GM18870 (cell line): ENCODE results near the gene KRT17.
"Not testable (repeated sequence)": the region's sequence is repeated elsewhere in the genome, so short reads cannot be mapped to it uniquely, and the experiment has no call there.

Experiments
- ATAC-seq: cut with Tn5 transposase; IDR thresholded peaks from one replicate; pipeline ENCODE4 v1.9.1; 2021; ENCODE audit warnings: moderate library complexity; ENCODE audit not compliant: unreplicated experiment

The KRT17 gene

DNA sequence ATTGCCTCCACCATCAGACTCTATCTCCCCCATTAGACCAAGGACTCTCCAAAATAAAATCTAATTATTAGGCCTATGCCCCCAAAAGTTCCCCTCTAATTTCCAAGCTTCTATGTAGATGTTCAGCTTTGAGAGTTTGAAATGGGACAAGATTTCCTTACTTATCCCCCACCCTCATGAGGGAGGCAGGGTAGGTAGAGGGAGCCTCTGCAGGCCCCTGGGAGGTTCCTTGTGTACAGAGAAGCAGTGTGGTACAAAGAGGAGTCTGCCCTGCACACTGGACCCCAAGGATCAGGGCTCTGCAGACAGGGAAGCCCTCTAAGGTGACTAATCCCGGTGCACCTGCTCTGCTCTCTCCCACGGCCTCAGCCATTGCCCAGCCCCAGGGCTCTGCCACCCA is 2.5 kb downstream of the KRT17 start:
- ATAC-seq, result no peak

- ATAC-seq, result not testable (repeated sequence)
Measured at GRCh38 chr17:41621435-41621817, 2.9 kb downstream of the KRT17 start.

- ATAC-seq, result no peak
Measured at GRCh38 chr17:41620583-41621434, 3.6 kb downstream of the KRT17 start.

GRCh38 chr17:41619927-41620582 is 4.3 kb downstream of the KRT17 start:
- ATAC-seq, result not testable (repeated sequence)

- ATAC-seq, result no peak
Measured at GRCh38 chr17:41619036-41619926, 5.1 kb downstream of the KRT17 start.

- no peak for ATAC-seq
Measured at GRCh38 chr17:41618341-41619035, 5.9 kb downstream of the KRT17 start.

DNA sequence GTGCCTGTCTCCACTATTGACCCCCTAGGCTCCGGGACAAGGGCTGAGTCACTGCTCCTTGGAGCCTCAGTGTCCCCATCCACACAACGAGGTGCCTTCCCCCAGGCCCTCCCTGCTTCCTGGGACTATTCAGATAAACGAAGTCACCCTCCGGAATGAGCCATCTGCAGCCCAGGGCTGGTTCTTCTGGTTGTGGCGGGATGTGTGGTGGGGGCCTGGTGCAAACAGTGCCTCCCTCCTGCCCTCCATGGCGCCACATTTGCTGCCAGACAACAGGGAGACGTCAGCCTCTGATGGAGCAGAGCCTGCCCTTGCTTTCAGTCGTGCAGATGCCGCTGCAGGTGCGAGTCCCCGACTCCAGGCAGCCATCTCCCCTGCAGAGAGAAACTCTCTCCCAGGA is 6.7 kb downstream of the KRT17 start:
- no peak for ATAC-seq

DNA sequence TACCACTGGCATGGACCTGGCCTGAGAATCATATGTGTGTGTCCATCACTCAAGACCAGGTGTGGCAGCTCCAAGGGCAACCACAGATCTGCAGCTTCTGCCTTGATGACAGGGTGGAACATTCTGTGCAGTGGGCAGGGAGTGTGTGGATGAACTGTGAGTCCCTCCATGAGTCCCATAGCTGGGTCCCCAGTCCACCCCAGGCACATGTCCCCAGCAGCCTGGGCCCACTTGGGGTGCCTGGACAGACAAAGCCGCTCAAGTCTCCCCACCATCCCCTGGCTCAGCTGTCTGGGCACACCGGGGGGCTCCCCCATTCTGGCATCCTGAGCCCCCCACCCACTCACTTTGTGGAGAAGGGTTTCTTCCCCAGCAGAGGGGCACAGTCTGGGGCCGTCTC is 7.2 kb downstream of the KRT17 start:
- ATAC-seq, result no peak

- not testable (repeated sequence) for ATAC-seq
Measured at GRCh38 chr17:41616486-41616885, 7.9 kb downstream of the KRT17 start.

- no peak for ATAC-seq
Measured at GRCh38 chr17:41615454-41615853, 8.9 kb downstream of the KRT17 start.

DNA sequence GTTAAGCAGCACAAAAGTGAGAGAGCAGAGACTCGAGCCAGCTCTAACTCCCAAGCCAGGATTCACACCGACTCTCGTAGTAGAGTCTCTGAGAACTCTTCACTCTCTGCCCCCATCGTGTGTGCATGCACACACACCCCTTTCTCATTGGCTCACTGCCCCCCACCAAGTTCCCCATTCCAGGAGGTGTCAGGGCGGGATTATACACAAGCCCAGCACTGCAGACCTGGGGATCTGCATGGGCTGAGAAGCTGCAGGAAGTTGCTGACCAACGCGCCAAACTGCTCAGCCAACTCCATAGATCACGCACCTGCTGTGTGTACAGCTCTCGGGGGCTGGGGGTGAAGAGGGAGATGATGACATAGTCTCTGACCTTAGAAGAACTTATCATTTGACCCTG is 9.6 kb downstream of the KRT17 start:
- not testable (repeated sequence) for ATAC-seq

DNA sequence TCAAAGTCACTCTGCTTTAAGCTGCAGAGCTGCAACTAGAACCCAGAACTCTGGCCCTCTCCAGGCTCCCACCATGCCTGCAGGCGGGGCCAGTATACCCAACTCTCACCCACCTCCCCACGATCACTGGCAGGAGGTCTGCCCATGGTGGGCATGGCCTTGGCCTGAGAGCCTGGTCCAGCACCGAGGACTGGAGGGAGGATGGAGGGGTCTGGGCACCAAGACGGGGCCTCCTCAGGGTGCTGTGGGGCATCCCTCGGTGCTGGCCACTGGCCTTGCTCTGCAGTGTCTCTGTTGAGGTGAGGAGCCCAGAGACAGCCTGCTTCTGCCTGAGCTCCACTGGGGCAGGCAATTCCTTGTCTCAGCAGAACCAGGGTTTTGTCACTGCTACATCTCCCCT is 10.3 kb downstream of the KRT17 start:
- ATAC-seq, result no peak

DNA sequence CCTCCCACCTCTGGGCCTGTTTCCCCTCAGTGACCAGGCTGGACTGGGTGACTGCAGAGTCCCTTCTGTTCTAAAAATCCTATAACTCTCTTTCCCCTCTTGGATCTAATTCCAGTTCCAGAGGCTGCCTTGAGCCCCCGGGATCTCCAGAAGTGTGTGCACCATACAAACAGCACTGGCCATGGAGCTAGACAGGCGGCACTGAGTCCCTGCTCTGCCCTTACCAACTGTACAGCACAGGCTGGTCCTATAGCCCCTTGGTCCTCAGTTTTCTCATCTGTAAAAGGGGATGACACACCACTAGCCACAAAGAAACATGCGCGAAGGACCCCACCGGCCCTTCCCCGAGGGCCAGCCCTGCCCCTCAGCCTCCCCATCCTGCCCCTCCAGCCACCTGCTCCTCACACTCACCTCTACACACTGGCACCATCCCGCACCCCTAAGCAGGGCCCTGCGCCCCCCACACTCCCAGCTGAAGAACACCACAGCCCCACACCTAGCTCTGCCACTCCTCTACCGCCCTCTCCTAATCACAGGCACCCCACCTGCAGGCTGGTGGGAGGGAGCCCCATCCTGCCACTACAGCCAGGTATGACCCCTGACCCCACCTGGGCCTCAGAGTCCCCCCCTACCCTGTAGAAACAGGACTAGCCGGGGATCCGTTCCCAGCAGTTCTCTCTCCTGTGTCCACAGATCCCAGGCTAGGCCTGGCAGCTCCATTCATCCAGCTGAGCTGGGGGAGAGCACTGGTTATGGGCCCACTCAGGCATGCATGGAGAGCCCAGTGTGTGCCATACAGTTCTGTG is 10.9 kb downstream of the KRT17 start:
- no peak for ATAC-seq

- not testable (repeated sequence) for ATAC-seq
Measured at GRCh38 chr17:41612376-41613160, 11.8 kb downstream of the KRT17 start, which contains the start of gene KRT16. Gene KRT16, minus strand, starts transcription at chr17:41612767. Its CDS starts 79 bp downstream, at chr17:41612688.

- ATAC-seq, result no peak
Measured at GRCh38 chr17:41610965-41611640, 13.3 kb downstream of the KRT17 start.

GRCh38 chr17:41610061-41610517 is 14.3 kb downstream of the KRT17 start:
- not testable (repeated sequence) for ATAC-seq

- not testable (repeated sequence) for ATAC-seq
Measured at GRCh38 chr17:41606930-41607329, 17.4 kb downstream of the KRT17 start.

DNA sequence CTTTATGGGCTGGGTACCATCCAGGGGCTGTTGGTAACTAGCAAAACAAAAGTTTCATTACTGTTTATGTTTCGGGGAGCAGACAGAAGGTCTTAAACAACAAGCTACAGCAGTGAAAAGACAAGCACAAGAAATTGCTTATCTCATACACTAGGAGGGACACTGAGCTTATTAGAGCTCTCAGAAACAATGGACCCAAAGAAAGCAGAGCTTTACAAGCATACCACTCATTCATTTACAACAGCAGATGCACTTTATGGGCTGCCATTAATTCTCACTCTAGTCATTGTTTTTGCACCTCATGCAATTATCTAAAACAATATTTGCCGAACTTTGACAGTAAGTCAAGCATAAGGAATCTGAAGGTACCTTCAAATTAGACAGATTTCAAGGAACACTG is 21.9 kb downstream of the KRT17 start:
- ATAC-seq, result no peak
